GM21381 (cell line): ENCODE data around the gene STMP1.
"Not testable (repeated sequence)": the region's sequence is repeated elsewhere in the genome, so short reads cannot be mapped to it uniquely, and the experiment has no call there.

Source experiments
- ATAC-seq: cut with Tn5 transposase; IDR thresholded peaks from one replicate; pipeline ENCODE4 v1.9.1; 2021; ENCODE audit warnings: mild to moderate bottlenecking, moderate library complexity; ENCODE audit not compliant: unreplicated experiment

Gene STMP1

DNA sequence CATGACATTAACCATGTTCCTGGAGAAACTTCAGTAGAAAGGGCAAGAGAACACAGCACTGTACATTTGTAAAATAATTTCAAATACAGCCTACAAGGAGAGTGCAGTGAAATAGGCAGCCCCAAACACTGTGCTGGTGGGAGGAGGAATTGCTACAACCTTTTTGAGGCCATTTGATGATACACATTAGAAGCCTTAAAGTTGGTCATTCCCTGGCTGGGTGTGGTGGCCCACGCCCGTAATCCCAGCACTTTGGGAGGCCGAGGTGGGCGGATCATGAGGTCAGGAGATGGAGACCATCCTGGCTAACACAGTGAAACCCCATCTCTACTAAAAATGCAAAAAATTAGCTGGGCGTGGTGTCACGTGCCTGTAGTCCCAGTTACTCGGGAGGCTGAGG lies 30.3 kb downstream of the STMP1 start:
- ATAC-seq = not testable (repeated sequence)

DNA sequence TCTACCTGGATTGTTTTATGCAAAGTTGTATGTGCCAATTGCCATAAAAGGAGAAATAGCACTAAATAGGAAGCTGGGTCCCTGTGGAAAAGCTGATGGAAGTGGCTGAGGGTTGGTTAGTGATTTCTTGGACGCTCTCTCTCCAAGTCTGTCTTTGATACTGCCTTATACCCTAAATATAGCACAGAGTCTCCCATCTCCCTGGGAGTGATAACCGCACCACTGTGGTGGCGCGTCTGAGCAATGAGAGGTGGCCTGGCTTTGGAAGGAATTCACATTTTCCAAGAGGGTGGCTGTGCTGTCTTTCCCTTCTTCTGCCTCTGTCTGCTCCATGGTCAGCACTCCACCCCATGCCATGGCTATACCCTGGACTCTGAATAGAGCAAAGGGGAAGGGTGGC lies 31.2 kb downstream of the STMP1 start:
- no peak for ATAC-seq

DNA sequence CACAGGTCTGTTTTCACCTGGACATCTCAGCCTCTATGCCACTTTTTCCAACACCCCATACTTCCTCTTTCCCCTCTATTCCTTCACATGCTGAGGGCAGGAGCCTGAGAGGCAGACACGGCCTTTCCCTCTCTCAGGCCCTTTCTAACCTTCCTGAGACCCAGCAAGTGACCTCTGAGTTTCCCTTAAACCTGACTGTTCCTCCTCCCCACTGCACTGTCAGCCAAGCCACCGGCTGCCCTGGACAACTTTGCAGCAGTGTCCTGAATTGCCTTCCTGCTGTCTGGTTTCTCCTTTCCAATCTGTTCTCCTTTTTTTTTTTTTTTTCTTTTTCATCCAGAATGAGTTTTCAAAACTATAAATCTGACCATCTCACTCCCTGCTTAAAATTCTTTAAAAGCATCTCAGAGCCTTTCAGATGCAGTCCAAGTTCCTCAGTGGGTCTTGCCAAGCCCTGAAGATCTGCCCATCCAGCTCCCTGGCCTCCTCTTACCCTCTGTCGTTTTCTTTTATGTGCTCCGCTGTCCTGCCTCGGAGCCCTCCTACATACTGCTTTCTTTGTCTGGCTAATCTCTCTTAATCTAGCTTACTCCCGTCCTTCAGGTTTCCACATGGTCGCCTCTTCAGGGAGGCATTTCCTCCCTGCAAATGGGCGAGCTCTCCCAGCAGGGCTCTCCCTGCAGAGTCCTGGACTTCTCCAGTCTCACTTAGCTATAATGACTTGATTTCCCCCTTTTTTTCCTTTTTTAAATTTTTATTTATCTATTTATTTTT lies 35.1 kb downstream of the STMP1 start:
- ATAC-seq = no peak

DNA sequence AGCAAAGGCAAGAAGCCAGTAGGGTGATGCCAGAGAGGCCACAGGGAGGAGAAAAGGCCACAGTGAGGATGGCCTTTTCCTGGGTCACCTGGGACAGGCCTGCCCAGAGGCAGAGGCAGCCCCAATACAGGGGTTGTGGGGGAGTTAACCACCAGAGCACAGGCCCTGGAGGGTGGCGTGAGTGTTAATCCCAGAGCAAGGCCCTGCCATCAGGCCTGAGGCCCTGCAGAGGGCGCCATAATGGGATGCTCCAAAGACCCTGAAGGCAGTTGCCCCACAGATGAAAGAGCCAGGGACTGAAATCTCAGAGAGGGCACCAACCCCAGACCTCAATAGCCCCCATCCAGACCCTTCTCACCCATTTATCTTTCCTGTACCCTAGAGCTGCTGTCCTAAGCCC lies 41.8 kb downstream of the STMP1 start:
- ATAC-seq = no peak

DNA sequence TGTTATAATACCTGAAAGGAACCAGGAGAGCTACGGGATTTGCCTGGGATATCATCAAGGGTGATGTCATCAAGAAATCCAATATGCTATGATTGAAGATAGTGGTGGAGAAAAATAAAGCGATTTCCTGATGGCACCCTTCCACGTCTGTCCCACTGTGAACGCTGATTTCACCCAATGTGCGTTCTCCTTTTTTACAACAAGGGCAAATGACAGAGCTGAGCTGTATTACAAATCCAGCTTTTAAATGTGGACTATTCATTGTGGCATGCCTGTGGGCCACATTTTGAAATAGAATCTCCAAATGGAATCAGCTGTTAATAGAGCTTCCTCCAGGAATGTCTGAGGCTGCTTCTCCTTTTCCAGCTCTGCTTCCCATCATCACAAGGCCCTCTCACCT lies 42.4 kb downstream of the STMP1 start:
- no peak for ATAC-seq

DNA sequence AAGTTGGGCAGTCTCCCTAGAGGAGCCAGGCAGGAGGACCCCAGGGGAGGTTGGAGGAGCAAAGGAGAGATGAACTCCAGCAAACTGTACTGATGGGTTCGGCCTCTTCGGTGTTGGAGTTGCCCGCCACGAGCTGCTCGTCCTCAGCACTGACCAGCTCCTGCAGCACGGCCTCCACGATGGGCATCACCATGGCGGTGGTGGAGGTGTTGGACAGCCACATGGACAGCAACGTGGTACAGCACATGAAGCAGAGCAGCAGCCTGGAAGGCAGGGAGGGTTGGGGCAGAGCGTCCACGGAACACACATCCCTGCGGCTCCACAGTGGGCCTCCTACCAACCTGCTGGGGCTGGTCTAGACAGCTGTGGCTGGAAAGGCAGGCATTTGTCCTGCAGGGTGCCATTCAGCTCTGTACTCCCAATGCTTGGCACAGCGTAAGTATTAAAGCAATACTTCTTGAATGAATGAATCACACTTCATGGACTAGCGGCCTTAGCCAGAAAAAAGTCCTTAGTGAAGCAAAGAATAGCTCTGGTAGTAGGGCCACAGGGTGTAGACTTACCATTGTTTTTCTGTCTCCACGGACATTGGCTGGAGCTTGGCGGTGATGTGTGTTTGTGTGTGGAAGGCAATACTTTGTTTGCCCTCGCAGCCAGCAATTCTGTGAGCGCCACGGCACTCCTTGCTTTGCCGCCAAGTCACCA lies 43.9 kb downstream of the STMP1 start:
- ATAC-seq = no peak

DNA sequence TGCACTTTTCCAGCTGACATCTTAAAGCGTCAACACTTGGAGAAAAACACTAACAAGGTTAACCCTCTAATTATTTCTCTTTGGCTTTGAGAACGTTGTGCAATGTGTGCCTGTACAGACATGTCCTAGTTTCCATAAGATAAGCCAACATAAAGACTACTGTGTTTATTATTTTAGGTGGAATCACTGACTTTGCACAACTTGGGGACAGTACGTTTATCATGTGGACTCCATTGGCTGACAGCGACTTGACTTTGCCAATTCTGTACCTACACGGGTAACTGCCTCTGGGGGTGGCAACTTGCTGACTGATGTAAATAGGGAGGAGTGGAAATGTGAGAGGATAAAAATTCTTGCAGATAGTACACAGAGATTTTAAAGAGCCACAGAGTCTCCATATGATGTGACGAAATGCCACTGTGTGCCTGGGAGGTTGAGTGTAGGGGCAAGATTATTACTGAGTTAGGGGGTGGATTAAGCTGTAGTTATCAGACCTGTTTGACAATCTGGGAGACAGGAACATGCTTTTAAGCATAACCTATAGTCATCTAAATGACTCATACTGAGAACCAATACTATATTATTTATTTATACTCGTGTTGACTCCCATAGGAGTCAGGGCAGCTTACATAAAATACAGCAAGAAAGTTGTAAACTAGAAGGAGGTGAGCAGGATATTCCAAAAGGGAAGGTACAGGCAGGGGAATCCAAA lies 44.7 kb downstream of the STMP1 start:
- ATAC-seq = no peak

DNA sequence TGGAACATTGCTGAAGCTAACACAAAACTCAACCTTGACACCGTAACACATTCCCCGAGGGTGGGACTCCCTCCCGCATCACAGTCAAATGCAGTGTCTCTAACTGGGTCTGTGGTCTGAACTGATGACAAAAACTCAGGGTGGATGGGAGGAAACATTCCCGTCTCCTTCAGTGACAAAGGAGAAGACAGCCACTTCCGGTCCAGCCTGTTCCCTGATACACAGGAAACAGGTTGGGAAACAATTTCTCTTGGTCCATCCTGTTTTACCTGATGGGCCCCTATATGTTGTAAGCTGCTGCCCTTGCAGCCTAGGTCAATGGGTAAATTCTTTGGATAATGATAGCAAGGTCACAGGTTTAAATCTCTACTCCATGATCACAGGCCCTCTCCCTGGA lies 45.3 kb downstream of the STMP1 start:
- ATAC-seq = no peak

DNA sequence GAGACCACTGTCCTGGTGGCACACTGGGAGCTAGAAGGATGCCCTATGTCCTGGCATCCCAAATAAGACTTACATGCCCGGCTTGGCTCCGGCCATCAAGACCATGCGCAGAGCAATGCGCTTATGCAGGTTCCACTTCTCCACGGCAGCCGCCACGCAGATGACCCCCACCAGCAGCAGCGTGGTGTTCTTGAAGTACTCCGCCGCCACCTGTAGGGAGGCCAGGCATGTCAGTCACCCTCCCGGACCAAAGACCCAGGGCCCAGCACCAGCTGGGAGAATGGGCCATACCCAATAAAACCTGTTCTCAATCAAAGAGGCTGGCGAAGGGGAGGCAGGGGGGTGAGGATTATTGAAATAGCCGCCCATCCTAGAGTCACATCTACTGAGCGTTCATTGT lies 45.7 kb downstream of the STMP1 start:
- ATAC-seq = no peak

DNA sequence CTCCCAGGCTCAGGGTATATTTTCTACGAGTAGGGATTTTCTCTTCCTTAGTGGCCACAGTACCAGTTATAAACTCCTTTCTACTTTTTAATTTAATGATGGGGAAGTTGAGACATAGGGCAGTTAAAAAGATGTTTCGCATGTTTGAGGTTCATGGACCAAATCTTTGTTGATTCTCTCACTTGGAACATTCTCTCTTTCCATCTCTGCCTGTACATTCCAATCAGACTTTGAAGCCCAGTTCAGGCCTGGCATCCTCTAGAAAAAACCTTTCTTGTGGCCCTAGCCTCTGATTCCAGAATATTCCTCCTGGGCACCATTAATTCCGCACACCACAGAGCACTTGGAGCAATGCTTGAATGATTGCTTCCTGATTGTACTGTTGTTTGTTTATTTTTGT lies 47.2 kb downstream of the STMP1 start:
- no peak for ATAC-seq

DNA sequence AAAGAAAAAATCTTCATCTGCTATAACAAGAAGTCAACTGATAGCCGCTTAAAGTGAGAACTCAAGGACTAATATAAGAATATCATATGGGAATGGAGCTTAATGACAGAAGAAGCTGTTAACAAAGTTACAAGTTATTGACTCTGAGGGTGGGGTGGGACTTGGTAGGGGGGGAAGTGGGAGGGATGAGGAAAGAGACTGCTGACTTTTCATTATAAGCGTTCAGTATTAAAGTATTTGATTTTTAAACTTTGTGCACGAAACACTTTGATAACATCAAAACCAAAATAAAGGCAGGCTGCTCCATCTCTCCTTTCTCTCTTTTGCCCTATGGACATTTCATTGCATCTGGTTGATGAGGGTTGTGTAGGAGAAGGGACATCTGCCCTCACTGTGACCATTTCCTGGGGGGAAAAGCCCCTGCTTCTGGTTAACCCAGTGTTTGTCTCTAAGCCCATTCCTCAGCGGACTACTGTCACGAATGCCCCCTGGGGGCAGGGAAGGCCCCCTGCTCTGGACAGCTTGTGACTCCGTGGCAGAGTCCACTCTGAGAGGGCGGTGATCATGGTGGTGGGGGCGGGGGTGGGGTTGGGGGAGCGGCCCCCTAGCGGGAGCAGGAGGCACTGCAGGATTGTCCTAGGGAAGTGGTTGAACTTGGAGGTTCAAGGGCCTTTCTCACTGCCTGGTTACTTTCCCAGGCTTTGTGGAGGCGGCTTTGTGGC lies 48.3 kb downstream of the STMP1 start:
- ATAC-seq = peak; percentile 52

DNA sequence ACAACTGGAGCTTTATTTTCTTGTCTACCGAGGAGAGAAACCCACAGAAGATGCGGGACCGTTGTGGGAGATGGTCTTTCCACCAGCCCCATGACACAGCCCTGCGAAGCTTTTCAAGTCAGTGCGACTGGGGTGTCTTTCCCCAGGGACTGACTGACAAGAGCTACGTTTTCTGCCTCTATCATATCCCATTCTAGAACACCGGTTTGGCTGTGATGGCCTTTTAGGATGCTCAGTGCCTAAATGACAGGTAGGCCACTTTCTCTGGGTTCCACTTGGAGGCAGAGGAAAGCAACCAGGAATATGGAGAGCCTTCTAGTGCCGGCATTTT lies 48.8 kb downstream of the STMP1 start:
- ATAC-seq = no peak

DNA sequence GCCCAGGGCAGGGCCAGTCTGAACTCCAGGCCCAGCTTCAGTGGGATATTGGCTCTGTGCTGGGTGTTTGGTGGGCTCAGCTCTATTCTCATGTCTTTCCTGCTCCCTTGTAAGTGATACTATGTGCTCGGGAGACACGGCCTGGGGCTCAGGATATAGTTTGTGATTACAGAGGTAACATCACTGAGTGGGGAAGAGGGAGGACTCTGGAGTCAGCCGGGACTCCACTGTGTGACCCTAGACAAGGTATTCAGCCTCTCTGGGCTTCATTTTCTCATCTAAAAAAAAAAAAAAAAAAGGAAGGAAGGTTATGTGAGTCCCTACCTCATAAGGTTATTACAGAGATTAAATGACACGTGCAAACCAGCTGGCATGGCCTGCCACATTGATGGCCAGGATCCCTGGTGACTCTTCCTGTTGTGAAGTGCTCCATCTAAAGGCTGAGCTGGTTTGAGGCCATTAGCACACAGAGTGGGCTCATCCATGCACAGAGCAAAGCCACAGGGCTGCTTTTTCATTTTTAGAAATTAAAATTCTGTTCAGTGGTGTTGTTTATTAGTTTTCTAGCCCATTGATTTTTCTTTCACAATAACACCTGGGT lies 50.0 kb downstream of the STMP1 start:
- no peak for ATAC-seq

DNA sequence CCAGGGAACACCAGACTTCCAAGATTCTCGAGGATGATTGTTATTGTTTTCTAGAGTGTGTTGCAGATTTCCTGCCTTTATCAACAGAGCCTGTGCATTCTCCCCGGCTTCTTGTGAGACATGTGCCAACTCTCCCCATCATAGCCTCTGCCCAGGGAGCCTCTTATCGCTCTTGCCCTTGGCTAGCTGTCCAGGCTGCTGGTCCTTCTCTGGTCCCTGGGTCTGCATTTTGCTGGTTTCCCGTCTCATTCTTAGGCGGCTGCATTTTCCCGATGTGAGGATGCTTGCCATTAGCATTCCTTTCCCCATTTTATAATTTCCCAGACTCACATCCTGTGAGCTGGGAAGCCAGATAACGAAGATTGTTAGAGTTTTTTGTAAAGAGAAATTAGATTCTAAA lies 50.5 kb downstream of the STMP1 start:
- ATAC-seq = no peak

DNA sequence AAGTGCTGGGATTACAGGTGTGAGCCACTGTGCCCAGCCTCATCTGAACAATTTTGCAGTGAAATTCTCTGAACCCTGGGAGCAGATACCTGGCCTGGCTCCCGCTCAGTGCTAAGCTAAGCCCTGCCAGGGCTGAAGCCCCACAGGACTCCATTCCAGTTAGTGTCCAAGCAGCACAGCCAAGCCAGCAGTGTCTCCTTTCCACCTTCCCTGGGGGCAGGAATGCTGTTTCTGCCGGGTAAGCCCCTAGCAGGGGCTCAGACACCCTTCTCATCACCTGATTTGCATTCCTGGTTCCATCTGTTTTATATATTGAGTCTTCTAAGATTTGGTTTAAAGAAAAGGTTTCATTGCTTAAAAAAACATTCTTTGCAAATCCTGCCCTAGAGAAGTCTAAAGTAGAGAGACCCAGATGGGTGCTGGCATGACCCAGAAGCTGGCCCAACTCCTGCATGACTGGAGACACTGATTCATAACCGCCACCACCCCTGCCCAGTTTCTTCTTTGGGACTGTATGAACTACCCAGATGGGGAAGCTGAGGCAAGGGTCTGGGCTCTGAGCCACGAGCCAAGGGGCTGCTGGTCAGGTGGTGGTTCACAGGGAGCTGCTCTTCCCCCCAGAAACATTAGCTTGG lies 51.6 kb downstream of the STMP1 start:
- ATAC-seq = no peak

DNA sequence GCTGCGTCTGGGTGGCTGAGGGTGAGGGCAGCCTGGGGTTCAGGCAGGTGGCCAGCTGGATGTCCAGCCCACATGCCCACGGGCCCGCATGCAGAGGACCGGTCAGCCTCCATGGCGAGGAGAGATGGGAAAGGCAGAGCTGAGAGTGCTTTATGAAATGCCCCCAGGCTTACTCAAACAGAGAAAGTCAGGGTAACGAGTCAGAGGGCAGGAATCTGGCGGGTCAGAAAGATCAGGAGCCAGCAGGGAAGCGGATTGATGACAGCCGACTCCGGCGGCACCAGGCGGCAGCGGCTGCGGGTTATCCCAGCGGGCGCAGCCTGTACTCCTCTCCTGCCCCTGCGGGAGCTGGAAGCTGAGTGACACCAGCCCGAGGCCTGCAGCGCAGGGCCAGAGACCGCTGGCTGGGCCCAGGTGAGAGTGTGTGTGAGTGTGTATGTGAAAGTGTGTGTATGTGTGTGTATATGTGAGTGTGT lies 52.3 kb downstream of the STMP1 start:
- no peak for ATAC-seq

DNA sequence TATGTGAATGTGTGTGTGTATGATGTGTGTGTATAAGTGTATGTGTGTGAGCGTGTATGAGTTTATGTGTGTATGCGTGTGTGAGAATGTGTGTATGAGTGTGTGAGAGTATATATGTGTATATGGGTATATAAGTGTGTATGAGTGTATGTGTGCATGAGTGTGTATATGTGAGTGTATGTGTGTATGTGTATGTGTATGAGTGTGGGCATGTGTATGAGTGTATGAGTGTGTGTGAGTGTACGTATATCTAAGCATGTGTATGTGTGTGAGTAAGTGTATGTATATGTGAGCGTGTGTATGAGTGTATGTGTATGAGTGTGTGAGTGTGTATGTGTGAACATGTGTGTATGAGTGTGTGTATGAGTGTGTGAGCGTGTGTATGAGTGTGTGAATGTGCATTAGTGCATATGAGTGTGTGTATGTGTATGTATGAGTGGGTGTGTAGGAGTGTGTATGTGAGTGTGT lies 52.8 kb downstream of the STMP1 start:
- no peak for ATAC-seq

DNA sequence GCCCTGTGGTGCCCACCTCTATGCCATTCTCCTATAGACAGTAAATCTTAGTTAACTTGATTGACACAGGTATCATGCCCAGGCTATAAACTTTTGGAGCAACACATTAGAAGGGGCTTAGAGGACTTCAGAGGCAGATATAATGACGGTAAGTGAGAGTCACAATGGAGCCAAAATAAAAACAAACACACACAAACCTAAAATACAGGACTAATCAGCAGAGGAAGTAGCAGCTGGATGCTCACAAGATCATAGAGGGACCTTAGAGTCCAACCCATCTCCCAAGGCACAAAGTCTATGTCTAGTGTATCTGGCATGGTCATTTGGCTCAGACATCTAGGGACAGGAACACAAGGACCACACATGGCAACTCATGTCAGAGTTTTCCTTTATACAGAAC lies 53.4 kb downstream of the STMP1 start:
- ATAC-seq = no peak

DNA sequence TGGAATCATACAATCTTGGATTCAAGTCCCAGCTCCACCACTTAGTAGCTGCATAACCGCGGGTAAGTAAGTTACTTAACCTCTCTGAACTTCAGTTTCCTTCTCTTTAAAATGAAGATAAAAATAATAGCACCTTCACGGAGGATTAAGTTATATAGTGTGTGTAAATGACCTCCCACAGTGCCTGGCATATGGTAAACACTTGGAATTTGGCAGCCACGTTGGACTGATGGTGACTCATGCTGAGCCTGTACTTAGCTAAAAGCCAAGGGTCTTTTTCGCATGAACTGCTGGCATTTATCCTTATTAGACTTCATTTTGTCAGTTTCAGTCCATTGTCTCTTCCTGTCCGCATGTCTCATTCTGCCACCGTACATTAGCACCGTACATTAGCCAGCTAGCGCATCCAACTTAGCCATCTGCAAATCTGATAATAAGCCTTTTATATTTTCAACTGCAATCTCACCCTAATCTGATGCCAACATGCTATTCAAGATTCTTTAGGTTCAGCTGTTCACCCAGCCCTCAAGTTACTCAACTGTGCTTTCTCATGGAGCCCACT lies 54.4 kb downstream of the STMP1 start:
- ATAC-seq = no peak

DNA sequence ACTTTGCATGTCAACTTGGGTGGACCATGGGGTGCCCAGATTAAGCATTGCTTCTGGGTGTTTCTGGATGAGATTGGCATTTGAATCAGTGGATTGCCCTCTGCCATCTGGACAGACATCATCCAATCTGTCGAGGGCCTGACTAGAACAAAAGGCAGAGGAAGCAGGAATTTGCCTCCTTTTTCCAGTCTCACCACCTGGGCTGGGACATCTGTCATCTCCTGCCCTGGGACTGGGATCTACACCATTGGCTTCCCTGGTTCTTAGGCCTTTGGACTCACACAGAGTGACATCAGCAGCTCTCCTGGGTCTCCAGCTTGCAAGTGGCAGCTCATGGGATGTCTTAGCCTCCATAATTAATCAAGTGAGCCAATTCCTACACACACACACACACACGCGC lies 55.4 kb downstream of the STMP1 start:
- ATAC-seq = no peak
